MM.1S (cell line): ENCODE results near the gene LYRM4.

Experiments used
- DNase-seq: peaks from one replicate; pipeline ENCODE4 v3.0.0-alpha.2; 2015
- H2AFZ ChIP-seq: fragments of 300-600 bp; sonication (generic); 2 replicates; pipeline ENCODE4 v1.6.0; 2016; ENCODE audit warnings: antibody characterized with exemption, low read length
- H3F3A ChIP-seq: fragments of 300-600 bp; sonication (generic); 2 replicates; pipeline ENCODE4 v1.6.1; 2016; ENCODE audit warnings: mild to moderate bottlenecking, antibody characterized with exemption, low read length, moderate library complexity, mixed read lengths; ENCODE audit not compliant: insufficient read depth
- H3K27ac ChIP-seq: fragments of 300-600 bp; sonication (generic); 2 replicates; pipeline ENCODE4 v1.5.1; 2016; ENCODE audit warnings: mild to moderate bottlenecking, low read length
- H3K27me3 ChIP-seq: fragments of 300-600 bp; sonication (generic); replicated peaks from 2 replicates; pipeline ENCODE4 v1.6.0; 2016; ENCODE audit warnings: low read length; ENCODE audit not compliant: insufficient read depth
- H3K36me3 ChIP-seq: fragments of 300-600 bp; sonication (generic); replicated peaks from 2 replicates; pipeline ENCODE4 v1.6.1; 2016; ENCODE audit warnings: mild to moderate bottlenecking, low read length, mixed read lengths; ENCODE audit not compliant: insufficient read depth
- H3K4me1 ChIP-seq: fragments of 300-600 bp; sonication (generic); 2 replicates; pipeline ENCODE4 v1.6.1; 2016; ENCODE audit warnings: low read length, mixed read lengths
- H3K4me2 ChIP-seq: fragments of 300-600 bp; sonication (generic); 2 replicates; pipeline ENCODE4 v1.6.0; 2016; ENCODE audit warnings: low read depth, low read length
- H3K4me3 ChIP-seq: fragments of 300-600 bp; sonication (generic); 2 replicates; pipeline ENCODE4 v1.5.1; 2016; ENCODE audit warnings: low read length, mixed read lengths
- H3K79me2 ChIP-seq: fragments of 300-600 bp; sonication (generic); 2 replicates; pipeline ENCODE4 v1.6.1; 2016; ENCODE audit warnings: mixed run types, low read length, mixed read lengths
- H3K9ac ChIP-seq: fragments of 300-600 bp; sonication (generic); 2 replicates; pipeline ENCODE4 v1.6.1; 2016; ENCODE audit warnings: low read length, mixed read lengths
- H3K9me2 ChIP-seq: fragments of 300-600 bp; sonication (generic); replicated peaks from 2 replicates; pipeline ENCODE4 v1.6.1; 2016; ENCODE audit warnings: mild to moderate bottlenecking, low read length, mixed read lengths; ENCODE audit not compliant: insufficient read depth
- H3K9me3 ChIP-seq: fragments of 300-600 bp; sonication (generic); replicated peaks from 2 replicates; pipeline ENCODE4 v1.6.1; 2016; ENCODE audit warnings: mild to moderate bottlenecking, low read length, mixed read lengths; ENCODE audit not compliant: insufficient read depth
- H4K20me1 ChIP-seq: fragments of 300-600 bp; sonication (generic); 2 replicates; pipeline ENCODE4 v1.6.1; 2016; ENCODE audit warnings: mild to moderate bottlenecking, low read length, moderate library complexity, mixed read lengths; ENCODE audit not compliant: insufficient read depth
- EZH2 ChIP-seq: fragments of 300-600 bp; sonication (generic); optimal IDR thresholded peaks from 2 replicates; pipeline ENCODE3; 2017; ENCODE audit warnings: low read depth, mild to moderate bottlenecking, antibody characterized with exemption, low read length, mixed read lengths
- EZH2phosphoT487 ChIP-seq: fragments of 300-600 bp; sonication (generic); IDR thresholded peaks from 2 replicates; pipeline ENCODE4 v1.6.1; 2018; ENCODE audit warnings: antibody characterized with exemption, low read length
- TF ChIP-seq, protein P1 (sequence below): fragments of 300-600 bp; sonication (generic); IDR thresholded peaks from 2 replicates; pipeline ENCODE4 v1.5.1; 2016; ENCODE audit warnings: antibody characterized with exemption, low read length, mixed read lengths

Gene LYRM4

DNA sequence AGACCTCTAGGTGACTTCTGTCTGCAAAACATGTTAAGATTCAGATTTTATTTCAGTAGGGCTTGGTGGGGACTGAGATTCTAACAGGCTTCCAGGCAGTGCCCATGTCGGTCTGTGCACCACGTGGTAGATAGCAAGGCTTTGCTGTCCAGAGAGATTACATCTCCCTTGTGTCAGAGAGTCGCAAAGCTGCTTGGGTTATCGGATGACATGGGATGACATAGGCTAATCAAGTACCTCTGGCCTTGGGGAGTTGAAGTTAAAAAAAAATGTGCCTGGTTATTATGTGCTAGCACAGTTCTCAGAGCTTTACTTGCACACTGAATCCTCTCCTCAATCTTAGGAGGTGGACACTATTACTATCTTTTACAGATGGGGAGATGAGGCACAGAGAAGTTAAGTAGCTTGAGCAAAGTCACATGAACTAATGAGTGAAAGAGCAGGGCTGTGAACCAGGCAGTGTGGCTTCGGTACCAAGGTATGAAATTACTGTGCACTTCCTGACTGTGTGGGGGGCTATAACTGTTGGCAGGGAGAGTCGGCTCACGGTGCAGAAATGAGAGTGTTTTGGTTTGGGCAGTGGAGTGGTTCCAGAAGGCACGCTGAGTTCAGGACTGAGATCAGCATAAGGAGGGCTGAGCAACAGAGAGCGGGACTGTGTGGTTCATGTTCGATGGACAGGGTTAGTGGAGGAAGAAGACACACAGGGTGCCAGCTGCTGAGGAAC is 41.6 kb upstream of the LYRM4 start:
- Histone ChIP-seq H3K9me3 (no peaks in the 10 kb centered on the region), H3K36me3 (no peaks in the 10 kb centered on the region), H3K27ac (no peak overlapping the region), H3K9ac (no peak overlapping the region), H3K79me2 (peaks cover 5% of the 10 kb centered on the region), H2AFZ (no peak overlapping the region; the same call in 1 of the 2 replicates), H3K4me2 (peak overlapping the region; percentile 43), H4K20me1 (no peaks in the 10 kb centered on the region), H3K4me3 (peak overlapping the region; percentile 1; the same call in 1 of the 2 replicates), H3F3A (peaks cover 6% of the 10 kb centered on the region; the same call in 1 of the 2 replicates), H3K9me2 (no peaks in the 10 kb centered on the region), H3K27me3 (no peaks in the 10 kb centered on the region), H3K4me1 (peaks cover 11% of the 10 kb centered on the region; the same call in 1 of the 2 replicates)
- TF ChIP-seq EZH2phosphoT487 (no peak), EZH2 (no peak)
- TF ChIP-seq, protein P1, sequence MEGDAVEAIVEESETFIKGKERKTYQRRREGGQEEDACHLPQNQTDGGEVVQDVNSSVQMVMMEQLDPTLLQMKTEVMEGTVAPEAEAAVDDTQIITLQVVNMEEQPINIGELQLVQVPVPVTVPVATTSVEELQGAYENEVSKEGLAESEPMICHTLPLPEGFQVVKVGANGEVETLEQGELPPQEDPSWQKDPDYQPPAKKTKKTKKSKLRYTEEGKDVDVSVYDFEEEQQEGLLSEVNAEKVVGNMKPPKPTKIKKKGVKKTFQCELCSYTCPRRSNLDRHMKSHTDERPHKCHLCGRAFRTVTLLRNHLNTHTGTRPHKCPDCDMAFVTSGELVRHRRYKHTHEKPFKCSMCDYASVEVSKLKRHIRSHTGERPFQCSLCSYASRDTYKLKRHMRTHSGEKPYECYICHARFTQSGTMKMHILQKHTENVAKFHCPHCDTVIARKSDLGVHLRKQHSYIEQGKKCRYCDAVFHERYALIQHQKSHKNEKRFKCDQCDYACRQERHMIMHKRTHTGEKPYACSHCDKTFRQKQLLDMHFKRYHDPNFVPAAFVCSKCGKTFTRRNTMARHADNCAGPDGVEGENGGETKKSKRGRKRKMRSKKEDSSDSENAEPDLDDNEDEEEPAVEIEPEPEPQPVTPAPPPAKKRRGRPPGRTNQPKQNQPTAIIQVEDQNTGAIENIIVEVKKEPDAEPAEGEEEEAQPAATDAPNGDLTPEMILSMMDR: no peak
- DNase-seq: no peak

DNA sequence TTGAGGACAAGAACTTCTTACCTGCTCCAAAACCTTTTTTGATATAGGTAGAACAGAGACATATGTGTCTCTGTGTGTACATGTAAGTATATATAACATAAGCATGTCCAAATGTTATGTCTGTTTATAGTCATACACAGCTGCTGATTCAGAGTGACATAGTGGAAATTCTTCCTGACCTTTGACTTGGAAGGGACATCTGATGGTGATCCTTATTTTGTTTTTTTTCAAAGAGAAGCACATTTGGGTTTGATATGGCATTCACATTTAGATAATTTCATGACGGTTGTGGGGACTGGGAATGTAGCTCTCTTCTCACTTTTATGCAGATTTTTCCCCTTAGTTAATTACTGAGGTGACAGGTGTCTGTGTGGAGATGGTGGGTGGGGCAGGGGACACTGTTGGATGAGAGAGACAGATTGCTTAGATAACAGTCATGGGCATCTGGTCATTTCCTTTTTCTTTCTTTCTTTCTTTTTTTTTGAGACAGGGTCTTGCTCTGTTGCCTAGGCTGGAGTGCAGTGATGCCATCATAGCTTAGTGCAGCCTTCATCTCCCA is 39.5 kb upstream of the LYRM4 start:
- Histone ChIP-seq H2AFZ (no peak overlapping the region), H3K36me3 (no peaks in the 10 kb centered on the region), H3K9ac (no peak overlapping the region), H3K4me2 (no peak overlapping the region), H3K27ac (no peak overlapping the region), H3K9me2 (no peaks in the 10 kb centered on the region), H3K79me2 (peaks cover 5% of the 10 kb centered on the region), H3K4me1 (peaks cover 11% of the 10 kb centered on the region; the same call in 1 of the 2 replicates), H4K20me1 (no peaks in the 10 kb centered on the region), H3F3A (peaks cover 6% of the 10 kb centered on the region; the same call in 1 of the 2 replicates), H3K9me3 (no peaks in the 10 kb centered on the region), H3K4me3 (no peak overlapping the region), H3K27me3 (no peaks in the 10 kb centered on the region)
- DNase-seq: no peak
- TF ChIP-seq EZH2phosphoT487 (no peak), EZH2 (no peak)

DNA sequence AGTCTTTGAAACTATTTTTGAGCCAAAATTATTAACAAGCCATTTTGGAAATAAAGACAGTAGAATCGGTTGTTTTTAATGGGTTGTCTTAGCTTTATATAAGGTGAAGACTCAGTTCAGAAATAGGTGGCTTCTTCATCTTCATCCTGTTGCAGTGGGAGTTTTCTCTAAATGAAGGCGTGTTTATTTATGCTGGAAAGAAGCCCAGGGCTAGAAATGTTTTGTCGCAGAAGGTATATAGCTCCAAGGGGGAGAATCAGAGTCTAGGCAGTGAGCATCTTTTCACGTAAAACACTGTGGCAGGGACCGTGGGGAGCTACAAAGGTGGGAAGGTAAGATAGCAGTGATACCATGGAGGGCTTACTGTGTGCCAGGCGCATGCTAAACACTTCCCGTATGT is 34.9 kb upstream of the LYRM4 start:
- no peaks in the 10 kb centered on the region for H3F3A ChIP-seq
- no peaks in the 10 kb centered on the region; the same call in none of the 2 replicates for H3K79me2 ChIP-seq
- H3K9me2 ChIP-seq: no peaks in the 10 kb centered on the region
- no peak for DNase-seq
- H3K27me3 ChIP-seq: no peaks in the 10 kb centered on the region
- no peaks in the 10 kb centered on the region for H4K20me1 ChIP-seq
- H3K4me3 ChIP-seq: no peak overlapping the region
- H3K9me3 ChIP-seq: no peaks in the 10 kb centered on the region
- H3K4me2 ChIP-seq: no peak overlapping the region
- no peak overlapping the region for H3K27ac ChIP-seq
- no peaks in the 10 kb centered on the region for H3K36me3 ChIP-seq
- no peak overlapping the region for H2AFZ ChIP-seq
- no peak for TF ChIP-seq EZH2phosphoT487
- no peak for TF ChIP-seq EZH2
- TF ChIP-seq, protein P1: no peak
- H3K9ac ChIP-seq: no peak overlapping the region
- no peaks in the 10 kb centered on the region for H3K4me1 ChIP-seq
